ENCODE data around the gene ARL17B. TPM values are rescaled to one million over a fixed set of nuclear protein-coding genes. Genes with fewer than 3 reads are reported as not detected.
"Not testable (repeated sequence)": the region's sequence is repeated elsewhere in the genome, so short reads cannot be mapped to it uniquely, and the experiment has no call there.

Gene ARL17B
- total RNA-seq, 4 donors from 2014 or later, result 9.3 to 39.3 (median 14.6) TPM

- not testable (repeated sequence) for DNase-seq, H3K36me3 ChIP-seq, H3K4me3 ChIP-seq, H3K27me3 ChIP-seq, H3K9me3 ChIP-seq, ATAC-seq, H3K27ac ChIP-seq, H3K4me1 ChIP-seq
- in situ Hi-C loops (cut with MboI; ENCODE audit: low sequenced_read_pairs in 4 of 4) (loop anchor here in 1 of 4 donors (25.0 kb wide), 1 partner anchor 700 kb away; no protein-coding TSS in a partner anchor), intact Hi-C loops (cut with DNase I; ENCODE audit: low total_unique reads) (loop anchor here (10.0 kb wide), 1 partner anchor 283 kb away; no protein-coding TSS in a partner anchor)
These were observed 74.0 kb downstream of the ARL17B start for GRCh38 chr17:46287587-46287986.

- in situ Hi-C loops (cut with MboI; ENCODE audit: low sequenced_read_pairs in 4 of 4), result loop anchor here in 1 of 4 donors (25.0 kb wide), 1 partner anchor 699 kb away; no protein-coding TSS in a partner anchor
- peak in 1 of 2 donors; percentile 24 for DNase-seq
- intact Hi-C loops (cut with DNase I; ENCODE audit: low total_unique reads), result loop anchor here (10.0 kb wide), 1 partner anchor 282 kb away; no protein-coding TSS in a partner anchor
- H3K9me3 ChIP-seq, H3K27me3 ChIP-seq, H3K4me1 ChIP-seq, H3K4me3 ChIP-seq, H3K36me3 ChIP-seq, H3K27ac ChIP-seq: not testable (repeated sequence)
- peak; percentile 69 to 78 (median 70) for TF ChIP-seq CTCF (IDR thresholded peaks at IDR 0.05 in 4 of 5, conservative IDR thresholded peaks at IDR 0.05 in 1 of 5)
- ATAC-seq, result peak; percentile 87 to 90
These were observed 74.8 kb downstream of the ARL17B start for GRCh38 chr17:46286764-46287221.

- H3K4me3 ChIP-seq, DNase-seq, H3K27me3 ChIP-seq, H3K27ac ChIP-seq, H3K4me1 ChIP-seq, H3K9me3 ChIP-seq, ATAC-seq, H3K36me3 ChIP-seq: not testable (repeated sequence)
- in situ Hi-C loops (cut with MboI; ENCODE audit: low sequenced_read_pairs in 4 of 4) (loop anchor here in 1 of 4 donors (25.0 kb wide), 1 partner anchor 698 kb away; no protein-coding TSS in a partner anchor), intact Hi-C loops (cut with DNase I; ENCODE audit: low total_unique reads) (loop anchor here (10.0 kb wide), 1 partner anchor 281 kb away; no protein-coding TSS in a partner anchor)
These were observed 76.1 kb downstream of the ARL17B start for GRCh38 chr17:46285500-46285899.

GRCh38 chr17:46284467-46284866 lies 77.1 kb downstream of the ARL17B start:
- not testable (repeated sequence) for ATAC-seq, H3K4me3 ChIP-seq, H3K36me3 ChIP-seq, DNase-seq, H3K27ac ChIP-seq, H3K9me3 ChIP-seq, H3K4me1 ChIP-seq, H3K27me3 ChIP-seq
- intact Hi-C loops (cut with DNase I; ENCODE audit: low total_unique reads), result loop anchor here (10.0 kb wide), 1 partner anchor 280 kb away; no protein-coding TSS in a partner anchor
- in situ Hi-C loops (cut with MboI; ENCODE audit: low sequenced_read_pairs in 4 of 4), result loop anchor here in 1 of 4 donors (25.0 kb wide), 1 partner anchor 697 kb away; no protein-coding TSS in a partner anchor

- not testable (repeated sequence) for ATAC-seq, H3K27ac ChIP-seq, H3K36me3 ChIP-seq, DNase-seq, H3K27me3 ChIP-seq, H3K4me3 ChIP-seq, H3K9me3 ChIP-seq, H3K4me1 ChIP-seq
- in situ Hi-C loops (cut with MboI; ENCODE audit: low sequenced_read_pairs in 4 of 4), result loop anchor here in 1 of 4 donors (25.0 kb wide), 1 partner anchor 695 kb away; no protein-coding TSS in a partner anchor
- intact Hi-C loops (cut with DNase I; ENCODE audit: low total_unique reads), result loop anchor here (10.0 kb wide), 1 partner anchor 278 kb away; no protein-coding TSS in a partner anchor
These were observed 78.9 kb downstream of the ARL17B start for GRCh38 chr17:46282635-46283034.

GRCh38 chr17:46281336-46281735 lies 80.2 kb downstream of the ARL17B start:
- intact Hi-C loops (cut with DNase I; ENCODE audit: low total_unique reads), result loop anchor here (10.0 kb wide), 1 partner anchor 277 kb away; no protein-coding TSS in a partner anchor
- in situ Hi-C loops (cut with MboI; ENCODE audit: low sequenced_read_pairs in 4 of 4), result loop anchor here in 1 of 4 donors (25.0 kb wide), 1 partner anchor 694 kb away; no protein-coding TSS in a partner anchor
- not testable (repeated sequence) for H3K27ac ChIP-seq, ATAC-seq, H3K36me3 ChIP-seq, H3K4me3 ChIP-seq, H3K4me1 ChIP-seq, DNase-seq, H3K27me3 ChIP-seq, H3K9me3 ChIP-seq

- intact Hi-C loops (cut with DNase I; ENCODE audit: low total_unique reads); H3K9me3 ChIP-seq; H3K36me3 ChIP-seq; H3K27me3 ChIP-seq; H3K4me3 ChIP-seq; ATAC-seq; H3K4me1 ChIP-seq; H3K27ac ChIP-seq; DNase-seq: not testable (repeated sequence)
- in situ Hi-C loops (cut with MboI; ENCODE audit: low sequenced_read_pairs in 4 of 4), result loop anchor here in 1 of 4 donors (25.0 kb wide), 1 partner anchor 690 kb away; no protein-coding TSS in a partner anchor
These were observed 84.7 kb downstream of the ARL17B start for GRCh38 chr17:46276728-46277479.
